Thyroid gland (tissue), 4 donors: ENCODE data around the gene TTC9C.

Source experiments
- CTCF ChIP-seq, 6 experiments: fragments of 200-600 bp in 3 of 6; fragments of 450-650 bp in 3 of 6; sonication (generic) in 3 of 6; IDR thresholded peaks; one replicate each; pipeline ENCODE4 v1.5.1; 2016 to 2019; ENCODE audit warnings: antibody characterized with exemption in 6 of 6, mild to moderate bottlenecking in 2 of 6, inconsistent platforms in 1 of 6, moderate library complexity in 1 of 6
- POLR2A ChIP-seq, 2 donors: fragments of 450-650 bp; IDR thresholded peaks; one replicate each; pipeline ENCODE4 v1.6.1; 2017; ENCODE audit warnings: antibody characterized with exemption in 2 of 2, mild to moderate bottlenecking in 2 of 2, moderate library complexity in 1 of 2

- TF ChIP-seq CTCF (IDR thresholded peaks at IDR 0.05) (no peak), POLR2A (IDR thresholded peaks at IDR 0.05) (no peak)
Measured at GRCh38 chr11:62708793-62709192, 19.5 kb upstream of the TTC9C start.
